Suprapubic skin (tissue), 4 donors: ENCODE results near the gene GTF3C2. TPM values are rescaled to one million over a fixed set of nuclear protein-coding genes. Genes with fewer than 3 reads are reported as not detected.

Experiments used
- DNase-seq, 2 donors: peaks; one replicate each; pipeline ENCODE4 v3.0.0-alpha.2; 2019; ENCODE audit warnings: low spot score in 2 of 2
- H3K27ac ChIP-seq: fragments of 200-600 bp; sonication (generic); one replicate; pipeline ENCODE4 v1.5.1; 2019
- H3K27me3 ChIP-seq: fragments of 200-600 bp; sonication (generic); one replicate; pipeline ENCODE4 v1.5.1; 2019
- H3K36me3 ChIP-seq: fragments of 200-600 bp; sonication (generic); one replicate; pipeline ENCODE4 v1.5.1; 2019
- H3K4me1 ChIP-seq: fragments of 200-600 bp; sonication (generic); one replicate; pipeline ENCODE4 v1.5.1; 2019
- H3K4me3 ChIP-seq: fragments of 200-600 bp; sonication (generic); one replicate; pipeline ENCODE4 v1.5.1; 2019; ENCODE audit warnings: mild to moderate bottlenecking
- H3K9me3 ChIP-seq: fragments of 200-600 bp; sonication (generic); one replicate; pipeline ENCODE4 v1.5.1; 2019
- CTCF ChIP-seq, 2 donors: fragments of 200-600 bp in 1 of 2; fragments of 450-650 bp in 1 of 2; sonication (generic) in 1 of 2; IDR thresholded peaks; one replicate each; pipeline ENCODE4 v1.5.1; 2016 to 2019; ENCODE audit warnings: antibody characterized with exemption in 2 of 2, mild to moderate bottlenecking in 1 of 2, moderate library complexity in 1 of 2
- EP300 ChIP-seq: sonication (generic); formaldehyde crosslinking; IDR thresholded peaks from one replicate; pipeline ENCODE4 v1.6.1; 2017; ENCODE audit warnings: antibody characterized with exemption
- POLR2A ChIP-seq, 2 donors: fragments of 450-650 bp; IDR thresholded peaks; one replicate each; pipeline ENCODE4 v1.6.1; 2017; ENCODE audit warnings: antibody characterized with exemption in 2 of 2, mild to moderate bottlenecking in 2 of 2, moderate library complexity in 2 of 2
- POLR2AphosphoS5 ChIP-seq, 3 donors: sonication (generic); formaldehyde crosslinking; IDR thresholded peaks; one replicate each; pipeline ENCODE4 v1.6.1; 2017; ENCODE audit warnings: antibody characterized with exemption in 3 of 3
- WGBS: methylation state at CpG from one replicate; pipeline ENCODE4 v1.1.5; 2018; 5-methylcytosine and 5-hydroxymethylcytosine counted together
- total RNA-seq, 4 donors: library from RNA; depleted of rRNA; stranded (reverse); fragments of >200 nt; gene quantifications; one replicate each; pipeline ENCODE4 v1.1.0, GENCODE V29; 2016

The GTF3C2 gene
- total RNA-seq, 4 donors from 2014 or later = 53.8 to 160 (median 75.9) TPM

GRCh38 chr2:27370026-27370815 is 13.7 kb upstream of the GTF3C2 start, which contains the start of the genes EIF2B4 and SNX17:
Gene EIF2B4 (minus strand): TSS chr2:27370338. CDS start chr2:27370314, 24 bp downstream.
Gene SNX17 (plus strand): TSS chr2:27370616. CDS start chr2:27370744, 128 bp downstream.
- H3K4me1 ChIP-seq = peaks cover 38% of the 10 kb centered on the region

GRCh38 chr2:27369471-27370025 is 13.0 kb upstream of the GTF3C2 start:
- no peaks in the 10 kb centered on the region for H3K9me3 ChIP-seq
- 1% methylated on average over 8 of the region's 18 CpGs for WGBS
- H3K4me3 ChIP-seq = peak overlapping the region; percentile 98
- no peaks in the 10 kb centered on the region for H3K27me3 ChIP-seq
- H3K27ac ChIP-seq = peak overlapping the region; percentile 97
- H3K36me3 ChIP-seq = peaks cover 58% of the 10 kb centered on the region
- DNase-seq = peak in 1 of 2 donors; percentile 85
- TF ChIP-seq EP300 (no peak), CTCF (IDR thresholded peaks at IDR 0.05) (no peak), POLR2AphosphoS5 (IDR thresholded peaks at IDR 0.05) (no peak), POLR2A (IDR thresholded peaks at IDR 0.05) (no peak)
- H3K4me1 ChIP-seq = peaks cover 38% of the 10 kb centered on the region

More at GRCh38 chr2:27370026-27370815, 13.7 kb upstream of the GTF3C2 start, which contains the start of the genes EIF2B4 and SNX17:
- 0% methylated on average over 10 of the region's 85 CpGs for WGBS
- peak within 1 kb of the TSS; percentile 97 for H3K27ac ChIP-seq
- H3K36me3 ChIP-seq = peaks cover 58% of the 10 kb centered on the region
- TF ChIP-seq CTCF (IDR thresholded peaks at IDR 0.05) = peak in 1 of 2 donors; percentile 87
- TF ChIP-seq POLR2A (IDR thresholded peaks at IDR 0.05) = peak in 1 of 2 donors; percentile 27
- TF ChIP-seq EP300 = no peak
- peak in 2 of 3 donors; percentile 96 to 99 for TF ChIP-seq POLR2AphosphoS5 (IDR thresholded peaks at IDR 0.05)
- no peaks in the 10 kb centered on the region for H3K9me3 ChIP-seq
- DNase-seq = peak; percentile 99
- peak within 1 kb of the TSS; percentile 98 for H3K4me3 ChIP-seq
- no peaks in the 10 kb centered on the region for H3K27me3 ChIP-seq

GRCh38 chr2:27363933-27364332 is 7.4 kb upstream of the GTF3C2 start:
- peaks cover 57% of the 10 kb centered on the region for H3K36me3 ChIP-seq
- 75% methylated on average over 2 of the region's 2 CpGs for WGBS
- H3K27me3 ChIP-seq = no peaks in the 10 kb centered on the region
- no peak overlapping the region for H3K27ac ChIP-seq
- TF ChIP-seq CTCF (IDR thresholded peaks at IDR 0.05) (no peak), EP300 (no peak), POLR2A (IDR thresholded peaks at IDR 0.05) (no peak), POLR2AphosphoS5 (IDR thresholded peaks at IDR 0.05) (no peak)
- DNase-seq = no peak
- no peaks in the 10 kb centered on the region for H3K9me3 ChIP-seq
- H3K4me1 ChIP-seq = peaks cover 6% of the 10 kb centered on the region
- H3K4me3 ChIP-seq = no peak overlapping the region

GRCh38 chr2:27362678-27363420 is 6.3 kb upstream of the GTF3C2 start:
- TF ChIP-seq CTCF (IDR thresholded peaks at IDR 0.05) = no peak
- no peak for DNase-seq
- H3K27me3 ChIP-seq = no peaks in the 10 kb centered on the region
- H3K4me1 ChIP-seq = peaks cover 6% of the 10 kb centered on the region
- no peak overlapping the region for H3K27ac ChIP-seq
- H3K4me3 ChIP-seq = no peak overlapping the region
- peaks cover 49% of the 10 kb centered on the region for H3K36me3 ChIP-seq
- H3K9me3 ChIP-seq = no peaks in the 10 kb centered on the region
- WGBS = 86% methylated on average over 4 of the region's 4 CpGs

- Histone ChIP-seq H3K27ac (peak overlapping the region; percentile 90), H3K4me1 (peaks cover 38% of the 10 kb centered on the region), H3K9me3 (no peaks in the 10 kb centered on the region), H3K36me3 (no peaks in the 10 kb centered on the region), H3K4me3 (peak overlapping the region; percentile 75), H3K27me3 (no peaks in the 10 kb centered on the region)
- WGBS = 0% methylated on average over 8 of the region's 12 CpGs
- DNase-seq = peak in 1 of 2 donors; percentile 72
- TF ChIP-seq EP300 = no peak
- TF ChIP-seq POLR2AphosphoS5 (IDR thresholded peaks at IDR 0.05) = peak in 1 of 3 donors; percentile 3
Observed at GRCh38 chr2:27356056-27356381, 545 bp downstream of the GTF3C2 start.
